Mesenchymal stem cell (in vitro differentiated cells and primary cell): ENCODE results near the gene ANKRD9.
A peak's percentile ranks its signal among the peaks of the same experiment; 100 is the strongest.

ENCODE experiments used
- DNase-seq: peaks from one replicate; pipeline ENCODE4 v3.0.0-alpha.2; 2013
- H2AFZ ChIP-seq: one replicate; pipeline ENCODE4 v1.6.1; 2013; ENCODE audit warnings: low read depth, mild to moderate bottlenecking, control low read depth, inconsistent platforms, low read length, moderate library complexity
- H2AK5ac ChIP-seq: 2 replicates; pipeline ENCODE4 v1.6.1; 2013; ENCODE audit warnings: low read length, moderate library complexity, mild to moderate bottlenecking, inconsistent platforms; ENCODE audit not compliant: severe bottlenecking
- H2BK120ac ChIP-seq: one replicate; pipeline ENCODE4 v1.6.1; 2013; ENCODE audit warnings: low read depth, mild to moderate bottlenecking, inconsistent platforms, low read length, moderate library complexity
- H2BK12ac ChIP-seq, 2 experiments: one replicate each; pipeline ENCODE4 v1.6.1; 2013; ENCODE audit warnings: inconsistent platforms in 2 of 2, low read length in 2 of 2, mild to moderate bottlenecking in 2 of 2, moderate library complexity in 2 of 2, control low read depth in 1 of 2
- H2BK15ac ChIP-seq: one replicate; pipeline ENCODE4 v1.6.1; 2013; ENCODE audit warnings: mild to moderate bottlenecking, low read depth, inconsistent platforms; ENCODE audit not compliant: poor library complexity, severe bottlenecking
- H2BK5ac ChIP-seq: 2 replicates; pipeline ENCODE4 v1.6.1; 2013; ENCODE audit warnings: low read depth, mild to moderate bottlenecking, low read length, control low read depth, inconsistent platforms; ENCODE audit not compliant: poor library complexity, severe bottlenecking
- H3K14ac ChIP-seq, 2 experiments: one replicate each; pipeline ENCODE4 v1.6.1; 2013; ENCODE audit warnings: inconsistent platforms in 2 of 2, low read length in 2 of 2, control low read depth in 1 of 2, mild to moderate bottlenecking in 1 of 2, moderate library complexity in 1 of 2
- H3K18ac ChIP-seq, 2 experiments: one replicate each; pipeline ENCODE4 v1.6.1; 2013; ENCODE audit warnings: inconsistent platforms in 2 of 2, low read length in 2 of 2, control low read depth in 1 of 2, low read depth in 1 of 2, mild to moderate bottlenecking in 1 of 2
- H3K23ac ChIP-seq, 2 experiments: one replicate each; pipeline ENCODE4 v1.6.1; 2013; ENCODE audit warnings: inconsistent platforms in 2 of 2, low read length in 2 of 2, mild to moderate bottlenecking in 2 of 2, moderate library complexity in 2 of 2, control low read depth in 1 of 2
- H3K27ac ChIP-seq: 2 replicates; pipeline ENCODE4 v1.5.1; 2013; ENCODE audit warnings: mild to moderate bottlenecking, moderate library complexity, low read length, control low read depth, inconsistent platforms; ENCODE audit not compliant: poor library complexity, severe bottlenecking
- H3K27me3 ChIP-seq, 2 experiments: 2 replicates each; pipeline versions ENCODE4 v1.6.1 to v1.7.0; 2013; ENCODE audit warnings: low read length in 2 of 2, mild to moderate bottlenecking in 2 of 2, moderate library complexity in 2 of 2, control low read depth in 1 of 2, inconsistent platforms in 1 of 2; ENCODE audit not compliant: control insufficient read depth in 1 of 2, insufficient read depth in 1 of 2
- H3K36me3 ChIP-seq, 2 experiments: 2 replicates each; pipeline versions ENCODE4 v1.6.1 to v1.7.0; 2013; ENCODE audit warnings: low read length in 2 of 2, control low read depth in 1 of 2, inconsistent platforms in 1 of 2, low read depth in 1 of 2, mild to moderate bottlenecking in 1 of 2; ENCODE audit not compliant: insufficient read depth in 2 of 2, control insufficient read depth in 1 of 2
- H3K4ac ChIP-seq, 2 experiments: one replicate each; pipeline ENCODE4 v1.6.1; 2013; ENCODE audit warnings: inconsistent platforms in 2 of 2, low read length in 2 of 2, mild to moderate bottlenecking in 2 of 2, moderate library complexity in 2 of 2, control low read depth in 1 of 2, low read depth in 1 of 2
- H3K4me1 ChIP-seq: 2 replicates; pipeline ENCODE4 v1.6.1; 2013; ENCODE audit warnings: low read depth, low read length, control low read depth; ENCODE audit not compliant: control insufficient read depth, insufficient read depth
- H3K4me2 ChIP-seq: 2 replicates; pipeline ENCODE4 v1.6.1; 2013; ENCODE audit warnings: low read length, mild to moderate bottlenecking, inconsistent platforms; ENCODE audit not compliant: poor library complexity, severe bottlenecking
- H3K4me3 ChIP-seq, 2 experiments: 2 replicates each; pipeline versions ENCODE4 v1.5.1 to v1.7.0; 2013; ENCODE audit warnings: low read length in 2 of 2, mild to moderate bottlenecking in 2 of 2, control low read depth in 1 of 2, low read depth in 1 of 2; ENCODE audit not compliant: insufficient read depth in 1 of 2
- H3K79me1 ChIP-seq: replicated peaks from 2 replicates; pipeline ENCODE4 v1.6.1; 2013; ENCODE audit warnings: mild to moderate bottlenecking, control low read depth, low read length, inconsistent platforms; ENCODE audit not compliant: poor library complexity, severe bottlenecking
- H3K9ac ChIP-seq: 2 replicates; pipeline ENCODE4 v1.7.0; 2013; ENCODE audit warnings: mild to moderate bottlenecking, low read length, moderate library complexity
- H3K9me3 ChIP-seq: 2 replicates; pipeline ENCODE4 v1.7.0; 2013; ENCODE audit warnings: mild to moderate bottlenecking, low read length; ENCODE audit not compliant: control insufficient read depth
- H4K8ac ChIP-seq: one replicate; pipeline ENCODE4 v1.6.1; 2013; ENCODE audit warnings: inconsistent platforms, mild to moderate bottlenecking, low read length, moderate library complexity
- H4K91ac ChIP-seq: one replicate; pipeline ENCODE4 v1.6.1; 2013; ENCODE audit warnings: mild to moderate bottlenecking, low read length, inconsistent platforms
- WGBS: methylation state at CpG from one replicate; pipeline ENCODE4 v1.1.7; 2013; ENCODE audit warnings: mixed read lengths; 5-methylcytosine and 5-hydroxymethylcytosine counted together

ANKRD9 gene

DNA sequence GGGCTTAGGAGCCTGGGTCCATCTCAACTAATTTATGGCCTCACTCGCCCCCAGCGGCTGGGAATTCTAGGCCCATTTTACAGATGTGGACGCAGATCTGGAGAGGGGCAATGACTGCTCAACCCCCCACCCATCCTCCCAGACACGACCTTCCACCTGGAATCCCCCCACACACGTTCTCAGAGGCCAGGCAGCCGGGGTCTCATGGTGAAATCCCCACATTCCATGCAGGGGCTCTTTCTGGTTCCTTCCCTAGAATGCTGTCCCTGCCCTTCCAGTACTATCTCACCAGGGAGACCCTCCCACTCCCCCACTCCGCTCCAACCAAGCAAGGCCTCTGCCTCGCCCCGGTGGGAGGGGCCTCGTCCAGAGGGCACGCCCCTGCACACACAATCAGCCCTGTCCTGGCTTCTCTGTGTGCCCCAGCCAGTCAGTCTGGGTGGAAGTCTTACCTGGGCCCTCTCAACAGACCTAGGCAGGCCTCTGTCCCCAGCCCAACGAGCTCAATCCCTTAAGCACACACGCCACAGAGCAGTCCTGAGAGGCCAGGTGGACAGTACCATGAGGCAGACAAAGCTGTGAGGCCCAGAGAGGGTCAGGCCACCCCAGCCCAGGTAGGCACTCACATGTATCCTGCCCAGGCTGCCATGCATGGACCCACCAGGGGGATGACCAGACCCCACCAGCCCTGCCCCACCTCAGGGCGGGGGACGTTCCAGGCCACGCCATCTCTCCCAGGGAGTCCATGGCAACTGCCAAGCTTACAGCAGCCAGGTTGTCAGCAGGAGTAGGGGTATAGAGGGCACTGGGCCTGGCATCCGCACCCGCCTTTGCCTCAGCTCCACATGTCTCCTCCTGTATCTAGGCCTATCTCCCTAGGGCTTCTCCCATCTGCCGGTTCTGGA lies 1.3 kb upstream of the ANKRD9 start:
- Histone ChIP-seq H3K14ac (peak overlapping the region in 1 of 2 experiments; percentile 19), H2BK120ac (no peak overlapping the region), H3K27me3 (no peaks in the 10 kb centered on the region), H3K9me3 (no peaks in the 10 kb centered on the region), H4K91ac (peak overlapping the region; percentile 43), H3K4me1 (peaks cover 22% of the 10 kb centered on the region), H2BK12ac (peak overlapping the region; percentile 22 to 38), H2AK5ac (no peak overlapping the region), H2BK5ac (no peak overlapping the region), H3K4me2 (peak overlapping the region; percentile 99), H3K4ac (peak overlapping the region in 1 of 2 experiments; percentile 38), H2AFZ (peak overlapping the region; percentile 36), H3K18ac (peak overlapping the region in 1 of 2 experiments; percentile 46), H3K36me3 (peaks cover 0 to 22% of the 10 kb centered on the region in 2 experiments), H3K9ac (peak overlapping the region; percentile 82), H4K8ac (peak overlapping the region; percentile 92), H3K79me1 (peaks cover 4% of the 10 kb centered on the region), H3K27ac (no peak overlapping the region), H3K23ac (no peak overlapping the region), H3K4me3 (peak overlapping the region in 1 of 2 experiments; percentile 82), H2BK15ac (no peak overlapping the region)
- 47% methylated on average over 14 of the region's 19 CpGs for WGBS
- no peak for DNase-seq

DNA sequence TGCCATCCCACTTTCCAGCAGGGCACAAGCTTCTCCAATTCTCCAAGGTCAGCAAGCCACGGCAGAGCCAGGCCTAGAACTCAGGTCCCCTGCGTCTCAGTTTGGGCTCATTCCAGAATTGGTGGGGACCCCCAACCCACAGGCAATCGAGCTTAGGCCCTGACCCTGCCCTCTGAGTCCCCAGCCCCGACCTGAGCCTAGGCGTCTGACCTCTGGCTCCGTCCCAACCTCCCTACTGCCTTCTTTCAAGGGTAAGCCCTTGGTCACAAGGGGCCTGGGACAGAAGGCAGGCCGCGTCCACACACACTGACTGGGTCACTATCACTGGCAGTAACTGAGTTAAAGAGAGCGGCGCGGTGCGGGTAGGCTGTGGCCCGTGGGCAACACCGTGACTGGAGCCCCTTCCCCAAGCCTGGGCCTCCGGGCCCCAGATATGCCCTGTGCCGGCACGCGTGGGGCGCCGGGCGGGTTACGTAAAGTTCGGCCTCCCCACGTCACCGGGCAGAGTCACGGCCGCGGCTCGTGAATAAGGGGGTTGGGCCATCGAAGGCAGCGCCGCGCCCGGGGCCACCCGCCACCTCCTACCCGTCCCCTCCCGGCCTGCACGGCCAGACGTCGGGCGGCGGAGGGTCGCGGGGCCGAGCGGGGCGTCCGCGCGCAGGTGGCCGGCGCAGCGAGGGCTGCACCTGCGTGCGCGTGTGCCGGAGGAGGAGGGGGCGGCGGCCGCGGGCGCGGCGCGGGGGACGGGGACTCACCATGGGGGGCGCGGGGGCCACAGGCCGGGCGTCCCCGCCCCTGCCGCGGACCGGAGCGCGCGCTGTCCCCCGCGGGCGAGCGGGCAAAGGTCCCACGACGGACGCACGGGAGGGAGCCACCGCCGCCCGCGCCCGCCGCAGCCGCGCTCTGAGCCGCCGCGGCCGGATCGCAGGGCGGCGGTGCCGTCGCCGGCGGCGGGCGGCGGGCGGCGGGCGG lies 516 bp downstream of the ANKRD9 start:
- H3K27me3 ChIP-seq: no peaks in the 10 kb centered on the region
- H2AFZ ChIP-seq: peak overlapping the region; percentile 84
- no peaks in the 10 kb centered on the region for H3K9me3 ChIP-seq
- H3K23ac ChIP-seq: peak overlapping the region in 1 of 2 experiments; percentile 84
- peak overlapping the region; percentile 62 to 68 for H3K4ac ChIP-seq
- H4K8ac ChIP-seq: no peak overlapping the region
- H2BK12ac ChIP-seq: peak overlapping the region; percentile 6 to 15
- H3K14ac ChIP-seq: peak overlapping the region in 1 of 2 experiments; percentile 91
- H3K79me1 ChIP-seq: peaks cover 4% of the 10 kb centered on the region
- H3K4me3 ChIP-seq: peak overlapping the region; percentile 81 to 88
- H3K18ac ChIP-seq: peak overlapping the region in 1 of 2 experiments; percentile 59
- peak overlapping the region; percentile 95 for H3K4me2 ChIP-seq
- WGBS: 12% methylated on average over 23 of the region's 110 CpGs
- no peak overlapping the region for H2BK5ac ChIP-seq
- peak overlapping the region; percentile 94 for H3K9ac ChIP-seq
- no peak overlapping the region for H2AK5ac ChIP-seq
- no peak overlapping the region for H3K27ac ChIP-seq
- H2BK15ac ChIP-seq: no peak overlapping the region
- peak; percentile 67 for DNase-seq
- peaks cover 0 to 34% of the 10 kb centered on the region in 2 experiments for H3K36me3 ChIP-seq
- H2BK120ac ChIP-seq: peak overlapping the region; percentile 37
- H3K4me1 ChIP-seq: peaks cover 26% of the 10 kb centered on the region
- no peak overlapping the region for H4K91ac ChIP-seq

DNA sequence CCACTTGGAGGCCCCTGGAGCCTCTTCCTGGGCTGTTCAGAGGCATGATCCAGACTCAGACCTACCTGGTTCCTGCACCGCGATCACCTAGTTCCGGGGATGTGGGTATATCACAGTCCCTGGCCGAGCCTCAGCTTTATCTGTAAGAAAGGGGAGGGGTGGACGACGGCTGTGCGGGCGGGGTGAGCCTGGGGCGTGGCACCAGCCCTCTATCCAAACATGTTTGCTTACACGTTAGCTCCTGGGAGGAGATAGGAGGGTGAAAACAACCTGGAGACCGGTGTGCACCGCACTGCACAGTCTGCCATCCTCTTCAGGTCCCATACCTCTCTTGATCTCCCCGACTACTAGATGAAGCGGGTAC lies 1.2 kb downstream of the ANKRD9 start:
- Histone ChIP-seq H3K36me3 (peaks cover 0 to 34% of the 10 kb centered on the region in 2 experiments), H3K27me3 (no peaks in the 10 kb centered on the region), H2BK15ac (no peak overlapping the region), H2BK120ac (no peak overlapping the region), H4K8ac (no peak overlapping the region), H3K4me3 (peak overlapping the region; percentile 81 to 88), H3K79me1 (peaks cover 4% of the 10 kb centered on the region), H3K4ac (no peak overlapping the region), H4K91ac (no peak overlapping the region), H2AK5ac (no peak overlapping the region), H3K18ac (peak overlapping the region in 1 of 2 experiments; percentile 59), H3K4me2 (peak overlapping the region; percentile 95), H2BK5ac (no peak overlapping the region), H3K14ac (no peak overlapping the region), H3K4me1 (peaks cover 26% of the 10 kb centered on the region), H2AFZ (no peak overlapping the region), H3K9me3 (no peaks in the 10 kb centered on the region), H3K27ac (no peak overlapping the region), H2BK12ac (no peak overlapping the region), H3K23ac (no peak overlapping the region), H3K9ac (peak overlapping the region; percentile 94)
- WGBS: 81% methylated on average over 14 of the region's 14 CpGs
- DNase-seq: no peak
